HS-27A (cell line): ENCODE measurements around the gene ARHGAP4.

ENCODE experiments used
- DNase-seq: peaks from one replicate; pipeline ENCODE4 v3.0.0-alpha.2; 2012; ENCODE audit warnings: low read depth, missing footprints

Gene ARHGAP4

GRCh38 chrX:153867671-153868070 is 58.4 kb downstream of the ARHGAP4 start:
- no peak for DNase-seq

GRCh38 chrX:153867139-153867538 is 58.9 kb downstream of the ARHGAP4 start:
- no peak for DNase-seq

- DNase-seq, result no peak
These were observed 59.6 kb downstream of the ARHGAP4 start for GRCh38 chrX:153866302-153867019.

GRCh38 chrX:153865685-153866084 is 60.4 kb downstream of the ARHGAP4 start:
- no peak for DNase-seq

- no peak for DNase-seq
These were observed 60.8 kb downstream of the ARHGAP4 start for GRCh38 chrX:153865321-153865580.

GRCh38 chrX:153864561-153865320 is 61.3 kb downstream of the ARHGAP4 start:
- DNase-seq, result no peak

- no peak for DNase-seq
These were observed 62.0 kb downstream of the ARHGAP4 start for GRCh38 chrX:153864101-153864500.

GRCh38 chrX:153863251-153863991 is 62.6 kb downstream of the ARHGAP4 start:
- DNase-seq, result no peak

GRCh38 chrX:153862369-153863250 is 63.5 kb downstream of the ARHGAP4 start:
- DNase-seq, result no peak

- DNase-seq, result no peak
These were observed 64.2 kb downstream of the ARHGAP4 start for GRCh38 chrX:153861733-153862310.

- no peak for DNase-seq
These were observed 64.9 kb downstream of the ARHGAP4 start for GRCh38 chrX:153861151-153861550.
